GM23338 (cell line): ENCODE data around the gene GRIA2.

Experiments
- EZH2phosphoT487 ChIP-seq: fragments of 200-600 bp; sonication (generic); IDR thresholded peaks from one replicate; pipeline ENCODE4 v1.8.1; 2018; ENCODE audit warnings: antibody characterized with exemption; ENCODE audit not compliant: unreplicated experiment
- JUNB ChIP-seq: IDR thresholded peaks from one replicate; pipeline ENCODE4 v1.6.1; 2016; ENCODE audit warnings: antibody characterized with exemption; ENCODE audit not compliant: unreplicated experiment
- POLR2AphosphoS5 ChIP-seq: IDR thresholded peaks from 2 replicates; pipeline ENCODE4 v1.6.1; 2016; ENCODE audit warnings: antibody characterized with exemption, low read depth
- TF ChIP-seq, protein P1 (sequence below), 2 experiments: fragments of 200-600 bp in 1 of 2; sonication (generic) in 1 of 2; conservative IDR thresholded peaks; 2 replicates each; pipeline versions ENCODE4 v1.5.1 to v1.6.1; 2016 to 2017; ENCODE audit warnings: antibody characterized with exemption in 2 of 2, low read depth in 2 of 2, mild to moderate bottlenecking in 2 of 2, moderate library complexity in 1 of 2

- TF ChIP-seq POLR2AphosphoS5 (no peak), EZH2phosphoT487 (no peak), JUNB (no peak)
- TF ChIP-seq, protein P1, sequence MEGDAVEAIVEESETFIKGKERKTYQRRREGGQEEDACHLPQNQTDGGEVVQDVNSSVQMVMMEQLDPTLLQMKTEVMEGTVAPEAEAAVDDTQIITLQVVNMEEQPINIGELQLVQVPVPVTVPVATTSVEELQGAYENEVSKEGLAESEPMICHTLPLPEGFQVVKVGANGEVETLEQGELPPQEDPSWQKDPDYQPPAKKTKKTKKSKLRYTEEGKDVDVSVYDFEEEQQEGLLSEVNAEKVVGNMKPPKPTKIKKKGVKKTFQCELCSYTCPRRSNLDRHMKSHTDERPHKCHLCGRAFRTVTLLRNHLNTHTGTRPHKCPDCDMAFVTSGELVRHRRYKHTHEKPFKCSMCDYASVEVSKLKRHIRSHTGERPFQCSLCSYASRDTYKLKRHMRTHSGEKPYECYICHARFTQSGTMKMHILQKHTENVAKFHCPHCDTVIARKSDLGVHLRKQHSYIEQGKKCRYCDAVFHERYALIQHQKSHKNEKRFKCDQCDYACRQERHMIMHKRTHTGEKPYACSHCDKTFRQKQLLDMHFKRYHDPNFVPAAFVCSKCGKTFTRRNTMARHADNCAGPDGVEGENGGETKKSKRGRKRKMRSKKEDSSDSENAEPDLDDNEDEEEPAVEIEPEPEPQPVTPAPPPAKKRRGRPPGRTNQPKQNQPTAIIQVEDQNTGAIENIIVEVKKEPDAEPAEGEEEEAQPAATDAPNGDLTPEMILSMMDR (conservative IDR thresholded peaks at IDR 0.05; ENCODE audit: low read depth in 2 of 2) = no peak
These were observed at the start of gene GRIA2 for GRCh38 chr4:157220371-157220881.
